ACHN (cell line): ENCODE measurements around the gene ENPP3.

Experiments used
- DNase-seq: peaks from one replicate; pipeline ENCODE4 v3.0.0-alpha.2; 2015
- in situ Hi-C: cut with HindIII; loops from 2 replicates; pipeline ENCODE4 v1.10.0; 2017; ENCODE audit warnings: low sequenced_read_pairs, low pct_ligation_motif_present, low pct_unique_long_range_greater_than_20kb

The ENPP3 gene

DNA sequence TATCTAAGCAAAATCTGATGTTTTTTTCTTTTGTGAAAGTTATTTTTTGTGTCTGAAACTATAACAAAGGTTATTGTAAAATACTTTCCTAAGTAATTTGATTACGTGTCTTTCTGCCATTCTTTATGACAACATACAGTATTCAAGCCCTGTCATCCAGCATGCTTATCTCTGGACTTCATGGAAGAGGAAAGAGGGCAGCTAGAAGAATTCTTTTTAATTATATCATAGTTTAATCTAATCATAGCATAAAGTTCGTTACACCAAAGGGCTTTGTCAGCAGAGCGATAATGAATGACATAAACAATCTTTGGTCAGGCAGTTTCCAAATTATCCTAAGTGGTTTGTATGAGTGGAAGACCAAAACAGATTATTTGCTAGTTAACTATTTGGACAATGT lies 3.5 kb downstream of the ENPP3 start:
- in situ Hi-C loops: no loop called here
- no peak for DNase-seq

DNA sequence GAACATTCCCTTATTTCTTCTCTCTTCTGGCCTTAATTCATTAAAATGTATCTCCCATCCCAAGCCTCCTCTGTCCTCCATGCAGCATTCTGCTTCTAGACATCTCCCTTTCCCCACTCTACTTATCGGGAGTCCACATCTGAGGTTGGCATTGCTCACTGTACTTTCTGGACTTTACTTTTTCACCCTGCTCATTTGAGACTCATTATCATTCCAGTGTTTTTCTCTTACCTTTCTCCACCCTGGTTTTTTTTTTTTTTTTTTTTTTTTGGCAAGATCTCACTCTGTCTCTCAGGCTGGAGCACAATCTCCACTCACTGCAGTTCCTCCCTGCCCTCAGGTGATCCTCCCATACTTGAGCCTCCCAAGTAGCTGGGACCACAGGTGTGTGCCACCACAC lies 4.5 kb downstream of the ENPP3 start:
- DNase-seq: no peak
- in situ Hi-C loops: no loop called here

DNA sequence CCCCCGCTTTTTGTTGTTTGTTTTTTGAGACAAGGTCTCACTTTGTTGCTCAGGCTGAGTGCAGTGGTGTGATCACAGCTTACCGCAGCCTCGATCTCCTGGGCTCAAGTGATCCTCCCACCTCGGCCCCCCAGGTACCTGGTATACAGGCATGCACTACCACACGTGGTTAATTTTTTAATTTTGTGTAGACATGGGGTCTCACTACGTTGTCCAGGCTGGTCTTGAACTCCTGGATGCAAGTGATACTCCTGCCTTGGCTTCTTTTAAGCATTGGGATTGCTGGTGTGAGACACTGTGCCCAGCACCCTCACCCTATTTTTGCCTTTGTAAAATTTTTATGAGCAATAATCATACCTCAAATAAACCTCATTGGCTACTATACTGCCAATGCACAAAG lies 5.5 kb downstream of the ENPP3 start:
- DNase-seq: no peak
- in situ Hi-C loops: no loop called here

DNA sequence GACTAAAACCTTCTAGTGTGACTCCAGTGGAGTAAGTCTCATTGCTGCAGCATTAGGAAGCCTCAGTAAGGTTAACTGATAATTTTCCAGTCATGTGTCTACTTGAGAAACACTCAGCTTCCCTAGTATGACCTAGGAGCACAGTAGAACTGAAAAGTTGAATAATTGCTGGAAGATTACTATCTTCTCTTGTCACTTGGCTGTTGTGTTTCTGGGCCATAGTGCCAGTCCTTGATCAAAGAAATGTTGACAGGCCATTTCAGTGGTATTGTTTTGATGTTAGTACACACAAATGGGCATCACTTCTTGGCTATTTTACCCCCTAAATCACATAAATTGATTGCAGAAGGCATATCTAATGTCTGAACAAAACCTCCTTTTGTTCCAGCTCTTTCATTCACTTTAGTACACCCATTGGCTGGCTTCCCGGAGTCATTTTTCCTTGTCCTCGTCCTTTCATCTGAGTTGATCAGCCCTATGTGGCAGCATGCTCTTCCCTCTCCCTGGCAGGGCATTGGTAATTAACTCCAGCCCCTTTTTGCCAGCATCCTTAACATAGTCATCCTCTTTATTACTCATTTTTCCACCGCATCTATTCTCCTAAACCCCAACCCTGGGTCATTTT lies 6.0 kb downstream of the ENPP3 start:
- no peak for DNase-seq
- in situ Hi-C loops: no loop called here

DNA sequence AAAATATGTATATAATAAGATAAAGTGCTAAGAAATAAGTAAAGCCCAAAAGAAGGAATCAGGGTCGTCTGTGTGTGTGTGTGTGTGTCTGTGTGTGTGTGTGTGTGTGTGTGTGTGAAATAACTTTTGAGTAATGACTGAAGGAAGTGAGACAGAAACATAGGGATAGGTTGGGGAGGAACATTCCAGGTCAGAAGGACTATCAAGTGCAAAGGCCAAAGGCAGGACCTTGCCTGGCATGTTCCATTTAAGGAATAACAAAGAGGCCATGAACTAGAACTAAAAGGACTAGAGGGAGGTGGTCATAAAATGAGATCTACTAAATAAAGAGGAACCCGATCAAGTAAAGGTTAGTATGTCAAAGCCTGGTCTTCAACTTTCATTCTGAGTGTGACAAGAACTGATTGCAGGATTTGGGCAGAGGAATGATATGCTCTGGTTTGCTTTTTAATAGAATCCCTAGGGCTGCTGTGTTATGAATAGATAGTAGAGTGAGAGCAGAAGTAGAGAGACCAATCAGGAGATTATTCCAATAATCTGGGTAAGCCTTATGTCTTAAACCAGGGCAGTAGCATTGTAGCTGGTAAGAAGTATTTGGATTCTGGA lies 6.9 kb downstream of the ENPP3 start:
- in situ Hi-C loops: no loop called here
- DNase-seq: no peak

DNA sequence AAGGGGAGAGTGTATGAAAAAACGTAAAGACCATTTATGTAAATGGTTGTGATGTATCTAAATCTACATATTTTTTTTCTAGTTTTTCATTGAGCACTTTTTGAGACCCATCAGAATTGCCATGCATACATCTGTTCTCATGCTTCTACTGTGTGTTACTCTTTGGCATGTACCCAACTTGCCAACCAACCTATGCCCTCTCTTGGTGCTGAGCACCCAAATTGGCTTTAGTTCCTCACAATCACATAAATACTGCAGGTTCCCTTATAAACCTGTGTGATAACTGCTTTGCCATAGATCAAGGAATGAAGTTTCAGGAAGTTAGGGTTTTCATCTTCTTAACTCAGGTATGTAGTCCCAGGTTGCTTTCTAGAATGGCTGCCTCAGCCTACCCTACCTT lies 7.8 kb downstream of the ENPP3 start:
- in situ Hi-C loops: no loop called here

DNA sequence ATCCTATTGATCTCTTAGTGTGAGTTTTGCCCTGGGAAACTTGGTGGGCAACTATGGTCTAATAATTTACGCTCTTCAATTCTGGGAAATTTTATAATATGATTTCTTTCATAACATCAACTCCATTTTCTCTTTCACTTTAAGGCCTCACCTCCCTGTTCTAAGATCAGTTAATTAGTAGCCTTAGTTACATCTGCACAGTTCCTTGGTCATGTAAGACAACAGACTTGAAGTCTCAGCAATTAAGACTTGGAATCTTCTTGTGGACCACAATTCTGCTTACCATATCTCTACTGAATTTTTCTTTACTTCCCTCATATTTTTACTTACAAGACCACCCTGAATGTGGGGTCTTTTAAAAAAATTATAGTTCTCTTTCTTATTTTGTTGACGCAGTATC lies 8.7 kb downstream of the ENPP3 start:
- in situ Hi-C loops: no loop called here
- DNase-seq: no peak

More for the DNA sequence above, 7.8 kb downstream of the ENPP3 start:
- no peak for DNase-seq

DNA sequence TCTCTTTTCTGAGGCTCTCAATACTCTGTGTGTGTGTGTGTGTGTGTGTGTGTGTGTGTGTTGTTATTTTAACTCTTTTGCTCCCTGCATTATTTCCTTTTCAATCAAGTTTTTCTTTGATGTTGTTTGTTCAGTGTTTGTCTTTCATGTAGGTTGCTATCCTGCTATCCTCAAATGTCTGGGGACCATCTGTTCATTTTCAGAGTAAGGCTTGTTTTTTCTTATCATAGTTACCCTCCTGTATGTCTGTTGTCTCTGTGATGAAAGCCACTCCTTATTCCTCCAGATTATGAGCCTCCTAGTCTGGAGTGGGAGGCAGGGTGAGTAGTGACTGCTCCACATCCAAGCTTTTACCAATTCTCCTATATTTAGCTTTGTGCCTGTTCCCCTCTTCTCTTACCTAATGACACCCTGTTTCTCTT lies 9.2 kb downstream of the ENPP3 start:
- DNase-seq: no peak
- in situ Hi-C loops: no loop called here

DNA sequence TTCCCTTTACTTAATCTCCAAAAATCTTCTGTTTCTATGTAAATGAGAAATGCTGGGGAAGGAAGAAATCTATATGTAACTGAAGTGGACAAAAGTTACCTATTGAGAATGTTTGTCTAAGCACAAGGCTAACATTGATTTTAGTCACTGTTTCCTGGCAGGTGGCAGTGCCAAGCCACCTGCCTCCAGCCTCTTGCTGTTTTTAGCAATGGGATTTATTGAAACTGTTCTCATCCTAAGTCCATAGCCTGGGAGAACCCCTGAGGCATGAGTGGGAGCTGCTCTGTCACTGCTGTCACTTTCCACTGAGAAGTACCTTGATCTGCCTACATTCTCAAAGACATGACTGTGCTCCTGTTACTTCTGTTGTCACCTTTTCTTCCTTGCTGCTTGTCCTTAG lies 14.7 kb downstream of the ENPP3 start:
- no peak for DNase-seq
- in situ Hi-C loops: no loop called here

DNA sequence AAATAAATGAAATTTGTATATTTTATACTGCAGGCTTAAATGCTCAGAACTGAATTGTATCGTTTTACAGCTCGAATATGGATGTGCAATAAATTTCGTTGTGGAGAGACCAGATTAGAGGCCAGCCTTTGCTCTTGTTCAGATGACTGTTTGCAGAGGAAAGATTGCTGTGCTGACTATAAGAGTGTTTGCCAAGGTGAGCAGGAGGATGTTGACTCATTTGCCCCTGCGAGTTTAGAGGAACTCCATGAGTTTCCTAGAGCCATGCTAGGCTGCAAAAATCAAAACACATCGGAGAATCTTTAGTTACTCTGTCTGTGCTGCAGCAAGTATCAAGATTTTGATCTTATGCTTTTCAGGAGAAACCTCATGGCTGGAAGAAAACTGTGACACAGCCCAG lies 15.4 kb downstream of the ENPP3 start:
- no peak for DNase-seq

DNA sequence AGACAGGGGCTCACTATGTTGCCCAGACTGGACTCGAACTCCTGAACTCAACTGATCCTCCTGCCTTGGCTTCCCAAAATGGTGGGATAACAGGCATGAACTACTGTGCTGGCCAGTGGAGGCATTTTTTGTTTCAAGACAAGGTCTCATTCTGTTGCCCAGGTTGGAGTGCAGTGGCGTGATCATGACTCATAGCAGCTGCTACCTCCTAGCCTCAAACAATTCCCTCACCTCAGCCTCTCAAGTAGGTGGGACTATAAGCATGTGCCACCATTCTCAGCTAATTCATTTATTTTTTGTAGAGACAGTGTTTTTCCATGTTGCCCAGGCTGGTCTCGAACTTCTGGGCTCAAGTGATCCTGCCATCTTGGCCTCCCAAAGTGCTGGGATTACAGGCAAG lies 17.2 kb downstream of the ENPP3 start:
- in situ Hi-C loops: no loop called here
- no peak for DNase-seq

More for the DNA sequence above, 15.4 kb downstream of the ENPP3 start:
- in situ Hi-C loops: no loop called here

DNA sequence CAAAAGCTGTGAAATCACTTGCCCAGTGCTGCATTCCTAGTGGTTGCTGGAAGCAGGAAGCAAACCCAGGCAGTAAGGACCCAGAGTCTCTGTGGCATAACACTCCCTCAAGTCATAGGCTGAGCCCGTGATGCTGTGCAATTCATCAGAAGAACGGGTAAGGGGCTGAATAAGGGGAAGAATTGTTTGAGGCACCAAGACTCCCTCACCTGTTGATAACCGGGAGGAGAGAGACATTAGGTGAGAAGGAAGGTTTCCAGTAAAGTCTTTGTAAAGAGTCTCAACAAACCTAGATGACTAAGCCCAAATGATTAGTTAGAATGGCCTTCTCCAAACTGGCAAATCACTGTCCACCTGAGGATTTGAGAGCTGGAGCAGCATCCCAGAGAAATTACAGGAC lies 18.3 kb downstream of the ENPP3 start:
- no peak for DNase-seq
- in situ Hi-C loops: no loop called here

DNA sequence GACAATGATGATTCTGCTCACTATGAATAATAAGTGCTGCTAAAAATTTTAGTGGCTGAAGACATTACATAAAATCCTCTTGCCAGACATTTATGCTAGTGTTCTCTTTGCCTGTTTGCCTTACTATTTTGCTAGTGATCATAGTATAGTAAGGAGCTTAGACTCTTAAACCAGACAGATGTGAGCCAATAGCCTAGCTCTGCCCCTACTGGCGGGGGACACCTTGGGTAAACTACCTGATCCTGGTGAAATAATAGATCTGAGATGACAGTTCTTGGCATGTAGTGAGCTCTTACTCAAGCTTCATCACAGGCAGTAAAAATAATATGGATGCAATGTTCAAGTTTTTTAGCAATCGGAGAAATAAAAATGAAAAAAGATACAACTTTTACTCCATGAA lies 18.8 kb downstream of the ENPP3 start:
- in situ Hi-C loops: no loop called here
- no peak for DNase-seq

DNA sequence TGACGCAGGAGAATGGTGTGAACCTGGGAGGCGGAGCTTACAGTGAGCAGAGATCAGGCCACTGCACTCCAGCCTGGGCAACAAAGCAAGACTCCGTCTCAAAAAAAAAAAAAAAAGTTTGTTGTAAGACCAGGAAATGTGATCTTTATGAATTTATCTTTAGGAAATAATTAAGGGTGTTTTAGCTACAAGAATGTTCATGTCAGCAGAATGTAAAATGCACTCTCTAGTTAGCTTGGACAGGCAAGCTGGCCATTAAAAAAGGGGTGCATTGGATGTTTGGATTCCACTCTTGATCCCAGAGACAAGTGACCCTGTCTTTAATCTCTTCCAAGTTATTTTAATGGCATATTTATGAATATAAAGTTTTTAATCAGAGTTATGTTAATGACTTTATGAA lies 19.6 kb downstream of the ENPP3 start:
- in situ Hi-C loops: no loop called here
- DNase-seq: no peak

DNA sequence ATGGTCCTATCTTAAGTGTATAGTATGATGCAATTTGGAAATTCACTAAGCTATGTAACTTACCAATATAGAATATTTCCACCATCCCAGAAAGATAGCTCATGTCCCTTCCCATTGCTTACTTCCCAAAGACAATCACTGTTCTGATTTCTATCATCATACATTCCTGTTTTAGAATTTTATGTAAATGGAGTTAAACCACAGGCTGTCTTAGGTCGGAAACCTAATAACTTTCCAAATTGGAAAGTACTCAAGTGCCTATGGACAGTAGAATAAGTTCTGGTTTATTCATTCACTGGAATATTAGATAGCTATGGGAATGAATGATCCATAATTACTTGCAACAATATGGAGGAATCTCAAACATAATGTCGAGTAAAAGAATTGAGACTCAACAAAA lies 20.1 kb downstream of the ENPP3 start:
- no peak for DNase-seq
- in situ Hi-C loops: no loop called here

DNA sequence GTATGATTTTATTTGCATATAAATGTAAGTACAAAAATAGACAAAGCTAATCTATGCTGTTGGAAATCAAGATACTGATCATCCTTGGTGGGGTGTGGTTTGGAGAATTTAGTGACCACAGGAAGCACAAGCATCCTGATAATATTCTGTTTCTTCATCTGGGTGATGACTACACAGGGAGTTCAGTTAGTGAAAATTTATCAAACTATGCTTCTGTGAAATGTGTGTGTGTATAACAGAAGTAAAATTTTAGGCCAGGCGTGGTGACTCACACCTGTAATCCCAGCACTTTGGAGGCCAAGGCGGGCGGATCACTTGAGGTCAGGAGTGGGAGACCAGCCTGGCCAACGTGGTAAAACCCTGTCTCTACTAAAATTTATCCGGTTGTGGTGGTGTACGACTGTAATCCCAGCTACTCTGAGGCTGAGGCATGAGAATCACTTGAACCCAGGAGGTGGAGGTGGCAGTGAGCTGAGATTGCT lies 20.6 kb downstream of the ENPP3 start:
- in situ Hi-C loops: no loop called here
- no peak for DNase-seq

DNA sequence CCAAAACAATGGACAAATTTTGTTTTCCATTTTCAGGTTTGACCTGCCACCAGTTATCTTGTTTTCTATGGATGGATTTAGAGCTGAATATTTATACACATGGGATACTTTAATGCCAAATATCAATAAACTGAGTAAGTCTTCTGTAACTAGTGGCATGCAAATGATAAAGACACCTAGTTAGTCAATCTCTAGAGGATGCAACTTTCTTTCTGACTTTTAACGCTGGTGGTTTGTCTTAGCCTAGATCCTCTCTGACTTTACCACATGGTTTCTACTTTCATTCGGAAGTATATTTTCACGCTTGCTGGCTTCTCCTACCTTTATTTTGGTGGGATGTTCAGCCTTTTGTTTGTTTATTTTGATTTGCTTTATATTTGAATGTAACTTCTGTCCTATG lies 21.2 kb downstream of the ENPP3 start:
- no peak for DNase-seq
- in situ Hi-C loops: no loop called here

DNA sequence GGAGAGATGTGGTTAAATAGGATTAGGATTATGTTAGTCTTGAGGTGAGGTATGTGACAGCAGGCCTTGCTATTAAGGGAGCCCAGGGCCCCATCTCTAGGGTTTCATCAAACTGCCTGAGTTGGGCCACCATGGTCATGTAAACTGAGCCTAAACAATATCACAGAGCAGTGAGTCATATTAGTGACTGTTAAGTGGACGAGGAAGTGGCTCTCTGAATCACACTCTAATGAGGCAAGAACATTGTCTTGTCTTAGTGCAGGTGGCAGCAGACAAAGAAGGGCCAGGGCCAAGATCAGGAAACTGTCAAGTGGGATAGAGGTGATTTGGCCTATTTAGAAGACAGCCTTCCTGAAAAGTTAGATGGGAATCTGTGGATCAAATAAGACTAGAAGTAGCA lies 23.1 kb downstream of the ENPP3 start:
- in situ Hi-C loops: no loop called here
- DNase-seq: peak; percentile 13

DNA sequence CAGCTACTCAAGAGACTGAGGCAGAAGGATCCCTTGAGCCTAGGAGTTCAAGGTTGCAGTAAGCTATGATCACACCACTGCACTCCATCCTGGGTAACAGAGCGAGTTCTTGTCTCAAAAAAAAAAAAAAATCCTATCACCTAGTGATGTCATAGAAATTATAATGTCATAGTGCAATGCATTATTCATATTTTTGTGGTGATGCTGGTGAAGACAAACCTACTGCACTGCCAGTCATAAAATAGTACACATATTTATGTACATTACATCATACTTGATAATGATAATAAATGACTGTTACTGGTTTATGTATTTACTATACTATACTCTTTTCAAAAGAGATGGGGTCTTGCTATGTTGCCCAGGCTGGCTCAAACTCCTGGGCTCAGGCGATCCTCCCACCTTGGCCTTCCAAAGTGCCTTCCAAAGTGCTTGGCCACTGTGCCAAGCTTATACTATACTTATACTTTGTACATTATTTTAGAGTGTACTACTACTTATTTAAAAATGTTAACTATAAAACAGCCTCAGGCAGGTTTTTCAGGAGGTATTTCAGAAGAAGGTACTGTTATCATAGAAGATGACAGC lies 26.6 kb downstream of the ENPP3 start:
- in situ Hi-C loops: no loop called here
- DNase-seq: no peak

DNA sequence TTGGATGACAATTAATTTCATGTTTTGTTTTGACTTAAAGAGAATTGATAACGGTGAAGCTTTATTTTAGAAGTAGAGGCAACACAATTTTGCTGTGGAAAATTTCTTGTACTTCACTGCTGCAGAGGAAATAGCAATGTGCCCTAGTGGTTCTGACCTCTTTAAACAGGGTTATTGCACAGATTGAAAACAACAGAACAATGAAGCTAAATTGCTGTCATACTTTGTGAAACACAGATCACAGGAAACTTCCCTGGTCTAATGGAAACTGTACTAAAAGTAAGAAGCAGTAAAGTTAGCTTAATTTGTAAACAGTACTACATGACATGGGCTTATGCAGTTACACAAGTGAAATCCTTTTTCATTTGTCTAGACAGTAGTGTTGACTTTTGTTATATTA lies 32.8 kb downstream of the ENPP3 start:
- in situ Hi-C loops: no loop called here
- no peak for DNase-seq
